SK-N-SH (cell line): Measurements from ENCODE around the gene EN2. TPM values are rescaled to one million over a fixed set of nuclear protein-coding genes. Genes with fewer than 3 reads are reported as not detected.

Experiments used
- CTCF ChIA-PET: fragments of 300-600, 350-600 bp; formaldehyde crosslinking; extraction: SDS; loops from one replicate; lab custom pipeline; 2021; lab: Yijun Ruan, JAX
- POLR2A ChIA-PET: fragments of 350-600 bp; sonication (Branson Sonifier 250); formaldehyde crosslinking; extraction: SDS; loops from one replicate; lab custom pipeline; 2020; ENCODE audit warnings: antibody characterized with exemption, inconsistent platforms; lab: Yijun Ruan, JAX
- DNase-seq: peaks from one replicate; pipeline ENCODE4 v3.0.0; 2012
- H2AFZ ChIP-seq: fragments of 200-600 bp; sonication (generic); 2 replicates; pipeline ENCODE4 v1.8.1; 2016; ENCODE audit warnings: antibody characterized with exemption, mild to moderate bottlenecking, low read depth
- H3F3A ChIP-seq: fragments of 200-600 bp; sonication (generic); replicated peaks from 2 replicates; pipeline ENCODE3; 2016; ENCODE audit warnings: antibody characterized with exemption, mild to moderate bottlenecking; ENCODE audit not compliant: insufficient read depth
- H3K27ac ChIP-seq, 2 experiments: fragments of 200-500 bp in 1 of 2; fragments of 200-600 bp in 1 of 2; sonication (Bioruptor generic) in 1 of 2; sonication (generic), shearing (Covaris generic) in 1 of 2; 2 replicates each; pipeline versions ENCODE4 v1.5.1 to v1.6.1; 2014 to 2016; ENCODE audit warnings: low read depth in 2 of 2, inconsistent platforms in 1 of 2, low read length in 1 of 2, mild to moderate bottlenecking in 1 of 2, mixed read lengths in 1 of 2
- H3K27me3 ChIP-seq: fragments of 200-600 bp; sonication (generic), shearing (Covaris generic); 2 replicates; pipeline ENCODE4 v1.6.1; 2016; ENCODE audit warnings: mixed run types; ENCODE audit not compliant: insufficient read depth
- H3K36me3 ChIP-seq, 2 experiments: fragments of 200-500 bp in 1 of 2; fragments of 200-600 bp in 1 of 2; sonication (Bioruptor generic) in 1 of 2; sonication (generic) in 1 of 2; replicated peaks in 1 of 2; 2 replicates each; pipeline versions ENCODE3 to v1.5.1; 2014 to 2016; ENCODE audit warnings: low read length in 1 of 2, mild to moderate bottlenecking in 1 of 2; ENCODE audit not compliant: insufficient read depth in 2 of 2, control insufficient read depth in 1 of 2
- H3K4me1 ChIP-seq, 2 experiments: fragments of 200-500 bp in 1 of 2; fragments of 200-600 bp in 1 of 2; sonication (Bioruptor generic) in 1 of 2; sonication (generic), shearing (Covaris generic) in 1 of 2; 2 replicates each; pipeline versions ENCODE4 v1.5.1 to v1.6.1; 2014 to 2016; ENCODE audit warnings: low read depth in 1 of 2, low read length in 1 of 2, mixed run types in 1 of 2; ENCODE audit not compliant: insufficient read depth in 2 of 2, control insufficient read depth in 1 of 2
- H3K4me2 ChIP-seq: fragments of 200-600 bp; sonication (generic), shearing (Covaris generic); 2 replicates; pipeline ENCODE4 v1.6.1; 2017; ENCODE audit warnings: mixed run types
- H3K4me3 ChIP-seq, 2 experiments: fragments of 200-500 bp in 1 of 2; fragments of 200-600 bp in 1 of 2; sonication (Bioruptor generic) in 1 of 2; sonication (generic), shearing (Covaris generic) in 1 of 2; 2 replicates each; pipeline versions ENCODE4 v1.5.1 to v1.8.1; 2014 to 2016; ENCODE audit warnings: low read depth in 2 of 2, inconsistent platforms in 1 of 2, low read length in 1 of 2, mild to moderate bottlenecking in 1 of 2, mixed read lengths in 1 of 2, moderate library complexity in 1 of 2
- H3K79me2 ChIP-seq: fragments of 200-600 bp; sonication (generic); 2 replicates; pipeline ENCODE4 v1.8.1; 2017; ENCODE audit warnings: mild to moderate bottlenecking; ENCODE audit not compliant: insufficient read depth
- H3K9ac ChIP-seq: fragments of 200-600 bp; sonication (generic); 2 replicates; pipeline ENCODE4 v1.6.1; 2017; ENCODE audit warnings: mixed run types
- H3K9me2 ChIP-seq: fragments of 200-600 bp; sonication (generic); 2 replicates; pipeline ENCODE4 v1.6.1; 2017; ENCODE audit warnings: mixed run types
- H3K9me3 ChIP-seq: fragments of 200-600 bp; sonication (generic); 2 replicates; pipeline ENCODE4 v1.6.1; 2017; ENCODE audit warnings: mixed run types, mild to moderate bottlenecking, moderate library complexity
- H4K20me1 ChIP-seq: fragments of 200-600 bp; sonication (generic); 2 replicates; pipeline ENCODE4 v1.6.1; 2017; ENCODE audit warnings: mild to moderate bottlenecking, mixed run types; ENCODE audit not compliant: insufficient read depth
- CHD2 ChIP-seq: fragments of 150-350 bp; IDR thresholded peaks from 2 replicates; pipeline ENCODE4 v1.6.1; 2018; ENCODE audit warnings: low read length; ENCODE audit not compliant: partially characterized antibody
- ELF1 ChIP-seq: IDR thresholded peaks from 2 replicates; pipeline ENCODE4 v1.4.0; 2012
- EP300 ChIP-seq, 2 experiments: IDR thresholded peaks; 2 replicates each; pipeline versions ENCODE4 v1.4.0 to v1.6.1; 2012; ENCODE audit warnings: borderline replicate concordance in 1 of 2, low read depth in 1 of 2, low read length in 1 of 2
- EZH2phosphoT487 ChIP-seq: fragments of 200-600 bp; sonication (generic); IDR thresholded peaks from 2 replicates; pipeline ENCODE4 v1.6.1; 2017; ENCODE audit warnings: low read depth, mixed run types, mild to moderate bottlenecking, antibody characterized with exemption, moderate library complexity, borderline replicate concordance
- FOSL2 ChIP-seq: IDR thresholded peaks from 2 replicates; pipeline ENCODE4 v1.4.0; 2012; ENCODE audit warnings: low read depth, mild to moderate bottlenecking, moderate library complexity, borderline replicate concordance
- FOXM1 ChIP-seq: IDR thresholded peaks from 2 replicates; pipeline ENCODE4 v1.4.0; 2012; ENCODE audit warnings: low read depth, mild to moderate bottlenecking
- GATA2 ChIP-seq: sonication (generic); formaldehyde crosslinking; IDR thresholded peaks from 2 replicates; pipeline ENCODE4 v1.5.0; 2020; ENCODE audit warnings: mild to moderate bottlenecking, missing genetic modification reagents
- IRF3 ChIP-seq: fragments of 150-350 bp; IDR thresholded peaks from 2 replicates; pipeline ENCODE4 v1.6.1; 2016; ENCODE audit warnings: mild to moderate bottlenecking, low read depth, low read length
- MAX ChIP-seq: IDR thresholded peaks from 2 replicates; pipeline ENCODE4 v1.4.0; 2012; ENCODE audit warnings: low read depth
- NFIC ChIP-seq: IDR thresholded peaks from 2 replicates; pipeline ENCODE4 v1.4.0; 2012; ENCODE audit warnings: borderline replicate concordance
- PBX3 ChIP-seq: IDR thresholded peaks from 2 replicates; pipeline ENCODE4; 2012
- RAD21 ChIP-seq: IDR thresholded peaks from 2 replicates; pipeline ENCODE4 v1.6.1; 2012; ENCODE audit warnings: mild to moderate bottlenecking, low read length
- RFX5 ChIP-seq: IDR thresholded peaks from 2 replicates; pipeline ENCODE4 v1.6.1; 2012; ENCODE audit warnings: mild to moderate bottlenecking, improper control_type of control experiment, low read length
- SMC3 ChIP-seq: IDR thresholded peaks from 2 replicates; pipeline ENCODE4 v1.6.1; 2012; ENCODE audit warnings: low read depth, low read length, improper control_type of control experiment
- TAF1 ChIP-seq: IDR thresholded peaks from 2 replicates; pipeline ENCODE4 v1.6.1; 2012; ENCODE audit warnings: low read depth, mild to moderate bottlenecking, low read length, moderate library complexity, borderline replicate concordance
- YY1 ChIP-seq: IDR thresholded peaks from 2 replicates; pipeline ENCODE4 v1.4.0; 2012; ENCODE audit warnings: low read depth, mild to moderate bottlenecking
- ZBTB33 ChIP-seq: IDR thresholded peaks from 2 replicates; pipeline ENCODE4 v1.4.0; 2012; ENCODE audit warnings: low read depth, borderline replicate concordance
- WGBS: methylation state at CpG from one replicate; pipeline ENCODE4 v1.1.6; 2017; ENCODE audit warnings: low lambda C conversion rate; 5-methylcytosine and 5-hydroxymethylcytosine counted together
- polyA plus RNA-seq, 3 experiments: library from polyadenylated mRNA; depleted of rRNA; stranded (reverse); fragments of >200 nt; gene quantifications; 2 replicates each; pipeline ENCODE4 v1.2.3, GENCODE V29; 2012
- TF ChIP-seq, protein P1 (sequence below): fragments of 150-350 bp; IDR thresholded peaks from 2 replicates; pipeline ENCODE4 v1.6.1; 2017; ENCODE audit warnings: antibody characterized with exemption, low read length, low read depth, borderline replicate concordance
- TF ChIP-seq, protein P2 (sequence below): IDR thresholded peaks from 2 replicates; pipeline ENCODE4 v1.4.0; 2012; ENCODE audit warnings: low read depth, borderline replicate concordance

The EN2 gene
- polyA plus RNA-seq, 1 of the 3 experiments (the other 2 are of a cell fraction): 0.02 TPM

- CTCF ChIA-PET: interaction anchor here (1.0 to 1.5 kb wide), 5 partner anchors 9 to 142 kb away, joined by 3 to 5 read pairs (median 5); no protein-coding TSS in a partner anchor
- Histone ChIP-seq H3K79me2 (no peaks in the 10 kb centered on the region), H3K27me3 (peaks cover 96% of the 10 kb centered on the region), H3K4me1 (peaks cover 8% of the 10 kb centered on the region in 2 experiments; a peak in 3 of 4 replicates), H3K27ac (no peak overlapping the region), H4K20me1 (peaks cover 20% of the 10 kb centered on the region), H3K4me2 (peak overlapping the region; percentile 93), H3K9me3 (no peaks in the 10 kb centered on the region), H3K9ac (no peak overlapping the region), H3K36me3 (no peaks in the 10 kb centered on the region), H3K4me3 (peak overlapping the region; percentile 42 to 64), H2AFZ (peak overlapping the region; percentile 74), H3K9me2 (no peaks in the 10 kb centered on the region), H3F3A (no peaks in the 10 kb centered on the region)
- peak; percentile 94 for DNase-seq
- TF ChIP-seq, protein P1, sequence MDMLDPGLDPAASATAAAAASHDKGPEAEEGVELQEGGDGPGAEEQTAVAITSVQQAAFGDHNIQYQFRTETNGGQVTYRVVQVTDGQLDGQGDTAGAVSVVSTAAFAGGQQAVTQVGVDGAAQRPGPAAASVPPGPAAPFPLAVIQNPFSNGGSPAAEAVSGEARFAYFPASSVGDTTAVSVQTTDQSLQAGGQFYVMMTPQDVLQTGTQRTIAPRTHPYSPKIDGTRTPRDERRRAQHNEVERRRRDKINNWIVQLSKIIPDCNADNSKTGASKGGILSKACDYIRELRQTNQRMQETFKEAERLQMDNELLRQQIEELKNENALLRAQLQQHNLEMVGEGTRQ: peak; percentile 75
- TF ChIP-seq YY1 (no peak), PBX3 (peak; percentile 38; the same call in 1 of the 2 replicates), MAX (peak; percentile 97), GATA2 (no peak), RFX5 (no peak), EZH2phosphoT487 (peak; percentile 84; the same call in 1 of the 2 replicates)
- TF ChIP-seq, protein P2, sequence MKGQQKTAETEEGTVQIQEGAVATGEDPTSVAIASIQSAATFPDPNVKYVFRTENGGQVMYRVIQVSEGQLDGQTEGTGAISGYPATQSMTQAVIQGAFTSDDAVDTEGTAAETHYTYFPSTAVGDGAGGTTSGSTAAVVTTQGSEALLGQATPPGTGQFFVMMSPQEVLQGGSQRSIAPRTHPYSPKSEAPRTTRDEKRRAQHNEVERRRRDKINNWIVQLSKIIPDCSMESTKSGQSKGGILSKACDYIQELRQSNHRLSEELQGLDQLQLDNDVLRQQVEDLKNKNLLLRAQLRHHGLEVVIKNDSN: peak; percentile 95
- POLR2A ChIA-PET: no interaction called here
- WGBS: 2% methylated on average over 65 of the region's 69 CpGs
Measured at GRCh38 chr7:155456738-155457543, 988 bp upstream of the EN2 start.

- Histone ChIP-seq H3K36me3 (no peaks in the 10 kb centered on the region), H2AFZ (peak overlapping the region; percentile 74; the same call in 1 of the 2 replicates), H3K4me3 (peak overlapping the region; percentile 42 to 64), H3K9me2 (no peaks in the 10 kb centered on the region), H3K27ac (no peak overlapping the region), H3K79me2 (no peaks in the 10 kb centered on the region), H4K20me1 (peaks cover 21% of the 10 kb centered on the region), H3K4me1 (peaks cover 8% of the 10 kb centered on the region in 2 experiments; a peak in 3 of 4 replicates), H3K4me2 (peak overlapping the region; percentile 93), H3K9ac (no peak overlapping the region), H3K27me3 (peaks cover 96% of the 10 kb centered on the region), H3F3A (no peaks in the 10 kb centered on the region), H3K9me3 (no peaks in the 10 kb centered on the region)
- CTCF ChIA-PET: interaction anchor here (1.0 to 1.2 kb wide), 2 partner anchors 78 to 141 kb away, joined by 3 to 5 read pairs; no protein-coding TSS in a partner anchor
- POLR2A ChIA-PET: no interaction called here
- DNase-seq: peak; percentile 75
- no CpG with 5 or more reads among the region's 98 CpGs for WGBS
- TF ChIP-seq MAX: no peak
- TF ChIP-seq ELF1: no peak
- TF ChIP-seq CHD2: no peak
- TF ChIP-seq FOSL2: no peak
- TF ChIP-seq EP300 (IDR thresholded peaks at IDR 0.05; ENCODE audit: borderline replicate concordance in 1 of 2, low read depth in 1 of 2, low read length in 1 of 2): no peak
- TF ChIP-seq RAD21: no peak
- TF ChIP-seq FOXM1: no peak
- TF ChIP-seq IRF3: no peak
- no peak for TF ChIP-seq TAF1
- TF ChIP-seq YY1: no peak
- no peak for TF ChIP-seq SMC3
- TF ChIP-seq NFIC: no peak
- no peak for TF ChIP-seq ZBTB33
Measured at GRCh38 chr7:155457544-155458110, 302 bp upstream of the EN2 start.
